HCT116 (cell line): ENCODE results near the gene FBXL19. TPM values are rescaled to one million over a fixed set of nuclear protein-coding genes. Genes with fewer than 3 reads are reported as not detected.

Experiments
- ATAC-seq: fragments of 200-7000 bp; cut with Tn5 transposase; 2 replicates; pipeline ENCODE4 v1.9.1; 2020; ENCODE audit warnings: mild to moderate bottlenecking, moderate library complexity
- BruUV-seq: library from RNA; stranded (reverse); fragments of 400-500 nt; replicated peaks from 2 replicates; lab custom pipeline; 2021; lab: Mats Ljungman, UMichigan
- CTCF ChIA-PET: fragments of 300-600 bp; sonication (Branson Sonifier 250); formaldehyde crosslinking; loops from one replicate; lab custom pipeline; 2021; ENCODE audit warnings: antibody characterized with exemption; lab: Charles Lee
- POLR2A ChIA-PET: fragments of 300-600, 350-600 bp; sonication (Branson Sonifier 250); formaldehyde crosslinking; loops from one replicate; lab custom pipeline; 2021; ENCODE audit warnings: antibody characterized with exemption; lab: Charles Lee
- RAD21 ChIA-PET, 2 experiments: fragments of 300-600 bp; sonication (Branson Sonifier 250); formaldehyde crosslinking; loops; one replicate each; lab custom pipeline; 2023; ENCODE audit warnings: low total read pairs in 2 of 2; ENCODE audit not compliant: uncharacterized antibody in 2 of 2, unreplicated experiment in 2 of 2, low non-redundant PET in 1 of 2; lab: Charles Lee
- DNase-seq: peaks from one replicate; pipeline ENCODE4 v3.0.0-alpha.2; 2010; ENCODE audit warnings: low read depth, low spot score
- H2AFZ ChIP-seq: fragments of 200-600 bp; shearing (Covaris generic), sonication (generic); 2 replicates; pipeline ENCODE4 v1.6.1; 2017; ENCODE audit warnings: low read depth, mixed run types, mixed read lengths, antibody characterized with exemption, low read length; ENCODE audit not compliant: poor library complexity, severe bottlenecking
- H3K27ac ChIP-seq: 2 replicates; pipeline ENCODE4 v1.5.1; 2012; ENCODE audit warnings: low read depth, low read length
- H3K27me3 ChIP-seq: fragments of 200-600 bp; sonication (generic); 2 replicates; pipeline ENCODE4 v1.6.1; 2016; ENCODE audit warnings: mixed run types, low read length, mixed read lengths; ENCODE audit not compliant: insufficient read depth
- H3K36me3 ChIP-seq, 2 experiments: fragments of 200-500 bp in 1 of 2; fragments of 200-600 bp in 1 of 2; sonication (Bioruptor generic) in 1 of 2; sonication (generic) in 1 of 2; 2 replicates each; pipeline versions ENCODE4 v1.5.1 to v1.6.1; 2014 to 2016; ENCODE audit warnings: low read length in 2 of 2, inconsistent platforms in 1 of 2, mixed read lengths in 1 of 2, mixed run types in 1 of 2; ENCODE audit not compliant: insufficient read depth in 2 of 2, control insufficient read depth in 1 of 2
- H3K4me1 ChIP-seq, 2 experiments: fragments of 200-600 bp in 1 of 2; sonication (generic) in 1 of 2; 2 replicates each; pipeline versions ENCODE4 v1.5.1 to v1.6.1; 2012 to 2017; ENCODE audit warnings: low read length in 2 of 2, inconsistent platforms in 1 of 2, mild to moderate bottlenecking in 1 of 2, mixed read lengths in 1 of 2, mixed run types in 1 of 2, moderate library complexity in 1 of 2; ENCODE audit not compliant: insufficient read depth in 2 of 2, control insufficient read depth in 1 of 2
- H3K4me2 ChIP-seq: fragments of 200-600 bp; sonication (generic); 2 replicates; pipeline ENCODE4 v1.6.1; 2017; ENCODE audit warnings: mixed run types, low read length, mixed read lengths
- H3K4me3 ChIP-seq, 2 experiments: fragments of 200-600 bp in 1 of 2; sonication (generic) in 1 of 2; replicated peaks in 1 of 2; 2 replicates each; pipeline ENCODE4 v1.5.1; 2011 to 2016; ENCODE audit warnings: low read length in 2 of 2, control low read depth in 1 of 2, low read depth in 1 of 2, mild to moderate bottlenecking in 1 of 2, mixed read lengths in 1 of 2, mixed run types in 1 of 2
- H3K79me2 ChIP-seq: fragments of 200-600 bp; sonication (generic); 2 replicates; pipeline ENCODE4 v1.6.1; 2017; ENCODE audit warnings: mild to moderate bottlenecking, mixed run types, low read length, moderate library complexity, mixed read lengths; ENCODE audit not compliant: insufficient read depth
- H3K9ac ChIP-seq: fragments of 200-600 bp; sonication (generic); 2 replicates; pipeline ENCODE4 v1.6.1; 2016; ENCODE audit warnings: low read length, mixed read lengths
- H3K9me2 ChIP-seq: fragments of 200-600 bp; sonication (generic), shearing (Covaris generic); 2 replicates; pipeline ENCODE4 v1.6.1; 2017; ENCODE audit warnings: mixed run types, mild to moderate bottlenecking, moderate library complexity; ENCODE audit not compliant: insufficient read depth
- H3K9me3 ChIP-seq, 2 experiments: fragments of 200-500 bp in 1 of 2; fragments of 200-600 bp in 1 of 2; sonication (Bioruptor generic) in 1 of 2; sonication (generic) in 1 of 2; 2 replicates each; pipeline ENCODE4 v1.6.1; 2014 to 2017; ENCODE audit warnings: low read length in 2 of 2, mixed read lengths in 2 of 2, inconsistent platforms in 1 of 2, low read depth in 1 of 2, mild to moderate bottlenecking in 1 of 2, mixed run types in 1 of 2, moderate library complexity in 1 of 2; ENCODE audit not compliant: control insufficient read depth in 1 of 2, insufficient read depth in 1 of 2
- H4K20me1 ChIP-seq: fragments of 200-600 bp; sonication (generic), shearing (Covaris generic); 2 replicates; pipeline ENCODE4 v1.6.1; 2017; ENCODE audit warnings: mixed run types, mild to moderate bottlenecking, moderate library complexity; ENCODE audit not compliant: insufficient read depth
- CEBPB ChIP-seq: IDR thresholded peaks from 2 replicates; pipeline ENCODE4 v1.6.1; 2012; ENCODE audit warnings: low read depth
- ELF1 ChIP-seq: IDR thresholded peaks from 2 replicates; pipeline ENCODE4 v1.6.1; 2012; ENCODE audit warnings: low read depth, borderline replicate concordance
- EZH2 ChIP-seq: fragments of 200-600 bp; sonication (generic); IDR thresholded peaks from 2 replicates; pipeline ENCODE4 v1.6.1; 2017; ENCODE audit warnings: antibody characterized with exemption, mixed run types
- FOSL1 ChIP-seq: IDR thresholded peaks from 2 replicates; pipeline ENCODE4 v1.6.1; 2012; ENCODE audit warnings: low read depth
- JUND ChIP-seq: IDR thresholded peaks from 2 replicates; pipeline ENCODE4 v1.6.1; 2012
- POLR2A ChIP-seq: IDR thresholded peaks from 2 replicates; pipeline ENCODE4 v1.7.0; 2011; ENCODE audit warnings: borderline replicate concordance; ENCODE audit not compliant: insufficient read depth, insufficient read length; ENCODE audit errors: extremely low read depth
- POLR2AphosphoS5 ChIP-seq: IDR thresholded peaks from 2 replicates; pipeline ENCODE4 v1.6.1; 2011; ENCODE audit warnings: mild to moderate bottlenecking, low read depth, low read length, moderate library complexity
- RAD21 ChIP-seq: IDR thresholded peaks from 2 replicates; pipeline ENCODE4 v1.6.1; 2012; ENCODE audit warnings: low read depth, mild to moderate bottlenecking
- SIN3A ChIP-seq: IDR thresholded peaks from 2 replicates; pipeline ENCODE4 v1.6.1; 2012; ENCODE audit warnings: low read depth
- SP1 ChIP-seq: IDR thresholded peaks from 2 replicates; pipeline ENCODE4 v1.6.1; 2012; ENCODE audit warnings: low read depth
- SRF ChIP-seq: IDR thresholded peaks from 2 replicates; pipeline ENCODE4 v1.6.1; 2012; ENCODE audit warnings: low read depth
- YY1 ChIP-seq: IDR thresholded peaks from 2 replicates; pipeline ENCODE4 v1.6.1; 2011; ENCODE audit warnings: low read length, low read depth, moderate library complexity, mild to moderate bottlenecking; ENCODE audit not compliant: insufficient replicate concordance; ENCODE audit errors: extremely low read depth
- ZFX ChIP-seq: fragments of 450-650 bp; IDR thresholded peaks from 2 replicates; pipeline ENCODE4 v1.6.1; 2017
- intact Hi-C: fragments of 100-400 bp; cut with micrococcal nuclease; formaldehyde crosslinking; loops from 2 replicates; pipeline ENCODE4 v1.10.0; 2022
- total RNA-seq: library from RNA; stranded (reverse); gene quantifications from one replicate; pipeline ENCODE4 v1.2.1, GENCODE V29; 2021; ENCODE audit not compliant: unreplicated experiment
- TF ChIP-seq, protein P1 (sequence below): IDR thresholded peaks from 2 replicates; pipeline ENCODE4 v1.6.1; 2012
- TF ChIP-seq, protein P2 (sequence below): IDR thresholded peaks from 2 replicates; pipeline ENCODE4 v1.6.1; 2011; ENCODE audit warnings: mild to moderate bottlenecking, low read length, moderate library complexity; ENCODE audit not compliant: insufficient replicate concordance; ENCODE audit errors: extremely low read depth
- TF ChIP-seq, protein P3 (sequence below): IDR thresholded peaks from 2 replicates; pipeline ENCODE4 v1.6.1; 2012

The FBXL19 gene
- total RNA-seq, 1 experiment from 2014 or later = 45.2 TPM

DNA sequence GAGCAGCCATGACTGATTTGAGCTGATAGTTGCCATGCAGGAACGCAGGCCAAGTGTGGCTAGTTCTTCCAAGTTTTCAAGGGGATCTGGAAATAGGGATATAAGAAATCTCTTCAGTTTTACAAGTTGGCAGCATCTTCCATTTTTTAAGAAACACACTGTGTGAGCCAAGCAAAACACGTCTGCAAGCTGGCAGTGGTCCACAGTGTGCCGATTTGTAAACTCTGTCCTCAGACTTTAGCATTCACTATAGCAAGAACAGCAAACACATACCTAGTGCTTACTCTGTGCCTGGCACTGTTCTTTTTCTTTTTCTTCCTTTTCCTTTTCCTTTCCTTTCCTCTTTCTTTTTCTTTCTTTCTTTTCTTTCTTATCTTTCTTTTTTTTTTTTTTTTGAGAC is 28.4 kb downstream of the FBXL19 start:
- Histone ChIP-seq H3K79me2 (peaks cover 3% of the 10 kb centered on the region; the same call in 1 of the 2 replicates), H3K4me1 (peaks cover 25 to 48% of the 10 kb centered on the region in 2 experiments), H2AFZ (no peak overlapping the region), H3K36me3 (0 out of 4 replicates have a peak, but pooled peaks cover 0 to 6% of the 10 kb centered on the region in 2 experiments), H3K27ac (no peak overlapping the region), H4K20me1 (no peaks in the 10 kb centered on the region), H3K9ac (no peak overlapping the region), H3K27me3 (no peaks in the 10 kb centered on the region), H3K4me2 (no peak overlapping the region), H3K9me3 (no peaks in the 10 kb centered on the region), H3K9me2 (no peaks in the 10 kb centered on the region), H3K4me3 (no peak overlapping the region)
- ChIA-PET CTCF (interaction anchor here (3.1 kb wide), 1 partner anchor 492 kb away, joined by 13 read pairs; the partner anchor contains the start of gene ZNF843), POLR2A (no interaction called here), RAD21 (no interaction called here)
- intact Hi-C loops = loop anchor here (10.0 kb wide), 2 partner anchors 143 to 493 kb away; partner anchors contain the start of genes VKORC1 and ZNF843
- TF ChIP-seq ZFX = no peak
- 0 out of 2 replicates have a peak, but pooled peaks have one; percentile 9 for TF ChIP-seq POLR2AphosphoS5
- no peak for DNase-seq
- no peak for ATAC-seq
- BruUV-seq = no TSS peak

DNA sequence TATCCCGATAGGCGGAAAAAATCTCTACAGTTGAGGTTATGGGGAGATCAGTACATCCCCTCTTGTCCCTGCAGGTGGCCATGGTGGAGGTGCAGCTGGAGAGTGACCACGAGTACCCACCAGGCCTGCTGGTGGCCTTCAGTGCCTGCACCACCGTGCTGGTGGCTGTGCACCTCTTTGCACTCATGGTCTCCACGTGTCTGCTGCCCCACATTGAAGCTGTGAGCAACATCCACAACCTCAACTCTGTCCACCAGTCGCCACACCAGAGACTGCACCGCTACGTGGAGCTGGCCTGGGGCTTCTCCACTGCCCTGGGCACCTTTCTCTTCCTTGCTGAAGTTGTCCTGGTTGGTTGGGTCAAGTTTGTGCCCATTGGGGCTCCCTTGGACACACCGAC is 29.7 kb downstream of the FBXL19 start:
- H3K79me2 ChIP-seq = peaks cover 3% of the 10 kb centered on the region; the same call in 1 of the 2 replicates
- peak overlapping the region; percentile 41; the same call in 1 of the 2 replicates for H3K4me2 ChIP-seq
- H3K9me3 ChIP-seq = no peaks in the 10 kb centered on the region
- CTCF ChIA-PET = interaction anchor here (0.7 to 3.1 kb wide), 20 partner anchors 9 to 916 kb away, joined by 3 to 18 read pairs (median 4); partner anchors contain the start of genes ARMC5, DCTPP1, KAT8 and TRIM72
- H2AFZ ChIP-seq = no peak overlapping the region
- POLR2A ChIA-PET = interaction anchor here (1.0 to 1.3 kb wide), 3 partner anchors 11 to 227 kb away, joined by 3 to 4 read pairs (median 4); partner anchors contain the start of genes FUS, ZNF646 and ZNF668
- H3K27me3 ChIP-seq = no peaks in the 10 kb centered on the region
- no peak for ATAC-seq
- TF ChIP-seq, protein P1, sequence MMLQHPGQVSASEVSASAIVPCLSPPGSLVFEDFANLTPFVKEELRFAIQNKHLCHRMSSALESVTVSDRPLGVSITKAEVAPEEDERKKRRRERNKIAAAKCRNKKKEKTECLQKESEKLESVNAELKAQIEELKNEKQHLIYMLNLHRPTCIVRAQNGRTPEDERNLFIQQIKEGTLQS = no peak
- no peak for TF ChIP-seq SP1
- TF ChIP-seq ELF1 = no peak
- TF ChIP-seq, protein P2, sequence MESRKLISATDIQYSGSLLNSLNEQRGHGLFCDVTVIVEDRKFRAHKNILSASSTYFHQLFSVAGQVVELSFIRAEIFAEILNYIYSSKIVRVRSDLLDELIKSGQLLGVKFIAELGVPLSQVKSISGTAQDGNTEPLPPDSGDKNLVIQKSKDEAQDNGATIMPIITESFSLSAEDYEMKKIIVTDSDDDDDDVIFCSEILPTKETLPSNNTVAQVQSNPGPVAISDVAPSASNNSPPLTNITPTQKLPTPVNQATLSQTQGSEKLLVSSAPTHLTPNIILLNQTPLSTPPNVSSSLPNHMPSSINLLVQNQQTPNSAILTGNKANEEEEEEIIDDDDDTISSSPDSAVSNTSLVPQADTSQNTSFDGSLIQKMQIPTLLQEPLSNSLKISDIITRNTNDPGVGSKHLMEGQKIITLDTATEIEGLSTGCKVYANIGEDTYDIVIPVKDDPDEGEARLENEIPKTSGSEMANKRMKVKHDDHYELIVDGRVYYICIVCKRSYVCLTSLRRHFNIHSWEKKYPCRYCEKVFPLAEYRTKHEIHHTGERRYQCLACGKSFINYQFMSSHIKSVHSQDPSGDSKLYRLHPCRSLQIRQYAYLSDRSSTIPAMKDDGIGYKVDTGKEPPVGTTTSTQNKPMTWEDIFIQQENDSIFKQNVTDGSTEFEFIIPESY = no peak
- TF ChIP-seq JUND = no peak
- no peak for TF ChIP-seq SRF
- TF ChIP-seq YY1 = no peak
- no peak for TF ChIP-seq EZH2
- TF ChIP-seq FOSL1 = no peak
- no peak for TF ChIP-seq SIN3A
- no peak for TF ChIP-seq CEBPB
- TF ChIP-seq POLR2A = no peak
- TF ChIP-seq RAD21 = no peak
- TF ChIP-seq, protein P3, sequence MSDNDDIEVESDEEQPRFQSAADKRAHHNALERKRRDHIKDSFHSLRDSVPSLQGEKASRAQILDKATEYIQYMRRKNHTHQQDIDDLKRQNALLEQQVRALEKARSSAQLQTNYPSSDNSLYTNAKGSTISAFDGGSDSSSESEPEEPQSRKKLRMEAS = no peak
- TF ChIP-seq, all 23 proteins: peak for 0
- H3K9ac ChIP-seq = no peak overlapping the region
- no peaks in the 10 kb centered on the region for H4K20me1 ChIP-seq
- no peaks in the 10 kb centered on the region for H3K9me2 ChIP-seq
- no peak overlapping the region for H3K4me3 ChIP-seq
- peaks cover 28 to 50% of the 10 kb centered on the region in 2 experiments for H3K4me1 ChIP-seq
- intact Hi-C loops = loop anchor here (10.0 kb wide), 2 partner anchors 142 to 492 kb away; partner anchors contain the start of genes VKORC1 and ZNF843
- no peaks in the 10 kb centered on the region for H3K36me3 ChIP-seq
- RAD21 ChIA-PET = interaction anchor here in 1 of 2 experiments (0.8 kb wide), 1 partner anchor 189 kb away, joined by 4 read pairs; no protein-coding TSS in a partner anchor
- BruUV-seq = no TSS peak
- H3K27ac ChIP-seq = peak overlapping the region; percentile 17; the same call in 1 of the 2 replicates
- DNase-seq = no peak
